Effector memory CD8-positive, alpha-beta T cell (primary cell): ENCODE results near the gene CALY.

Experiments used
- ATAC-seq: fragments of 150-1000 bp; cut with Tn5 transposase; replicated peaks from 2 replicates; pipeline ENCODE4 v1.10.0; 2021; ENCODE audit warnings: mild to moderate bottlenecking, moderate library complexity
- DNase-seq, 3 experiments: peaks; one replicate each; pipeline ENCODE4 v3.0.0; 2021
- H3K27ac Mint-ChIP-seq, 2 donors: one replicate each; pipeline ENCODE4 v1.8.0; 2022; ENCODE audit warnings: mild to moderate bottlenecking in 2 of 2, mixed read lengths in 2 of 2, moderate library complexity in 2 of 2
- H3K27me3 Mint-ChIP-seq, 2 donors: one replicate each; pipeline ENCODE4 v1.8.0; 2022; ENCODE audit warnings: mixed read lengths in 2 of 2
- H3K36me3 Mint-ChIP-seq: one replicate; pipeline ENCODE4 v1.8.0; 2022; ENCODE audit warnings: mild to moderate bottlenecking, moderate library complexity, mixed read lengths; ENCODE audit not compliant: insufficient read depth
- H3K4me1 Mint-ChIP-seq, 2 donors: one replicate each; pipeline ENCODE4 v1.8.0; 2022; ENCODE audit warnings: low read depth in 2 of 2, mixed read lengths in 2 of 2
- H3K4me3 Mint-ChIP-seq, 2 donors: one replicate each; pipeline ENCODE4 v1.8.0; 2022; ENCODE audit warnings: mild to moderate bottlenecking in 2 of 2, mixed read lengths in 2 of 2, moderate library complexity in 2 of 2
- H3K9me3 Mint-ChIP-seq, 2 donors: one replicate each; pipeline ENCODE4 v1.8.0; 2022; ENCODE audit warnings: mixed read lengths in 2 of 2

Gene CALY

DNA sequence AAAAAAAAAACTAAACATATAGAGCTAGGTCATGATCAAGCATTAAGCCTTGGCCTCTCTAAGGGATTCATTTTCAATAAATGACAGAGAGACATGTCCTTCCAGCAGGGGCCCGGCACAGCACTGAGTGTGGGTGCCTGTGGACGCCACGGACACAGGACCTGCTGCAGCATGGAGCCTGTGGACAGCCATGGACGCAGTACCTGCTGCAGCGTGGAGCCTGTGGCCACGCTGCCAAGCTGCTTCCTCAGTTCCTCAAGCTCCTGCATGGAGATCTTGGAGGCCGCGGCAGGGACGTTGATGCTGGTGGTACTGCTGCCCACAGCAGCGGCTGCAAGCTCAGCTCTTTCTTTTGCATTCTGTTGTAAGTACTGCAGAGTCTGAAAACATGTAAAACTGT is 37.5 kb downstream of the CALY start:
- no peaks in the 10 kb centered on the region for H3K9me3 Mint-ChIP-seq
- peaks cover 8 to 11% of the 10 kb centered on the region in 2 donors for H3K4me1 Mint-ChIP-seq
- no peaks in the 10 kb centered on the region for H3K27me3 Mint-ChIP-seq
- peaks cover 61% of the 10 kb centered on the region for H3K36me3 Mint-ChIP-seq
- ATAC-seq: no peak
- H3K4me3 Mint-ChIP-seq: no peak overlapping the region
- no peak for DNase-seq
- no peak overlapping the region for H3K27ac Mint-ChIP-seq

DNA sequence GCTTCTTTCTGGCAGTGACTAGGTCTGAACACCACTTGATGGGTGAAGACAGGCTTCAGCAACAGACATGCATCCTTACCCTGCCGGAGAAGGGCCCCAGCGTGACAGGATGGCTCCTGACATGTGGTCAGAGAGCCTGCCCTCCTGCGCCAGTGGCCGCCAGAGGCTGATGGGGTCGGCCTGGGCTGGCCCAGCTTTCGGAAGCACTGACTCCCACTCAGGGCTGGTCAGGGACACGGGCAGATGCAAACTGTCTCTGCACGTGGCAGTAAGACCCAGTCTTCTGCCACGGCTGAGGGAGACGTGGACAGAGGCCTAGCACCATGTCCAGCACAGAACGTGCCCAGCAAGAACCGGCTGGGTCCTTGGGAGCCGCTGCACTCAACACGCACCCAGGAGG is 38.2 kb downstream of the CALY start:
- H3K4me3 Mint-ChIP-seq: no peak overlapping the region
- H3K36me3 Mint-ChIP-seq: peaks cover 65% of the 10 kb centered on the region
- H3K27me3 Mint-ChIP-seq: no peaks in the 10 kb centered on the region
- DNase-seq: no peak
- no peaks in the 10 kb centered on the region for H3K9me3 Mint-ChIP-seq
- peak overlapping the region in 1 of 2 donors; percentile 39 for H3K27ac Mint-ChIP-seq
- H3K4me1 Mint-ChIP-seq: peaks cover 4 to 6% of the 10 kb centered on the region in 2 donors
- no peak for ATAC-seq

DNA sequence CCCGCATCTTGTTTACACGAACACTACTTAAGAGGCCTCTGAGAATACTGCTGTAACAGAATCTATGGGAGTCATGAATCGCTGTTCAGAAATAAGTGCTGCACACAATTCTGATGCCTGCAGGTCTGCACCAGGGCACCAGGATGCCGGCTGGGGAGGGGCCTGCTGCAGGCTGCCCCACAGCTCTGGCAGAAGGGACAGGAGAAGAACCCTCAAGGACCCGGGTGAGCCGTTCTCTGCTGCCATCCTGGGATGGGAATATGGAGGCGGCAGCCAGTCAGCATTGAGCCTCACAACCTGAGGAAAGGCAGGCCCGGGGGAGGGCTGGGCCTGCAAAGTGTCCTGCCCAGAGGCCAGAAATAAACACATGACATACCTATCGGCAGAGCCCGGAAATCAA is 39.2 kb downstream of the CALY start:
- ATAC-seq (no peak), DNase-seq (no peak)
- no peak overlapping the region for H3K27ac Mint-ChIP-seq

DNA sequence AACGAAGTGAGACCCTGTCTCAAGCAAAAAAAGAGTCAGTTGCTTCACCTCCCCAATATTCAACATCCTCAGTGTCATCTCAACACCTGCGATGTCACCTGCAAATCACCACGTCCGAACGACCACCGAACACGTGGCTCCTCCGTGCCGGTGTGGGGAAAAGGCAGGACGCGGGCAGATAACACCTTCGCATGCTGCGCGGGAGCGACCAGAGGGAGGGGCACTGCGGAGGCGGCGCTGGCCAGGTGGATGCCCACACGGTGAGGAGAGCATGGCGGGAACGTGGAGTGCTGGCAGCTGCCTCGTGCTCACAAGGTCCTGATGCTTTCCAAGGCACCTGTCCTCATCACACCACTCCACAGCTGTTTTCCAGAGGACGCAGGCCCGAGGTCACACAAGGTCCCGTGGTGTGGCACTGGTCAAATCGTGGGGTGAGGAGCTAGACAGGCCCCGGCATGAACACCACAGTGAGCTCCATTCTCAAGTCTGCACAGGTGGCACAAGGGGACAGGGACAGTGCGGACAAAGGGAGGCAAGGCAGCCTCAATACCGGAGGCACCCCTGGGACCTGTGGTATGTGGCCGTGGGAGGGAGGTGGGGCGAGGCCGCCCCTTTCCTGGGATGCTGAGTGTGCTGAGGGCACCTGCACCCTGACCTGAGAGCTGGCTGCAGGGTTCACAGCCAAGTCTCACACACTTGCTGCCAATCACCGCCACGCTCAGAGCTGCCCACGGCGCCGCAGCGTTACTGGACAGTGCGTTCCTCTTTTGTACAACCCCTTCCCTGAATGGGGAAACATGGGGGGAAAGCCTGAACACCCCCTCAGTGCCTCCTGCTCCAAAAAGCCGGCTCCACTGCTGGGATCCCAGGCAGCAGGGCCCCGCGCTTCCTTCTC is 41.0 kb downstream of the CALY start:
- H3K9me3 Mint-ChIP-seq: no peaks in the 10 kb centered on the region
- ATAC-seq: no peak
- peaks cover 57% of the 10 kb centered on the region for H3K36me3 Mint-ChIP-seq
- no peaks in the 10 kb centered on the region for H3K27me3 Mint-ChIP-seq
- H3K4me1 Mint-ChIP-seq: peaks cover 0 to 3% of the 10 kb centered on the region in 2 donors
- no peak for DNase-seq
- no peak overlapping the region for H3K27ac Mint-ChIP-seq
- H3K4me3 Mint-ChIP-seq: no peak overlapping the region

More for the DNA sequence above, 39.2 kb downstream of the CALY start:
- Mint-ChIP-seq H3K36me3 (peaks cover 64% of the 10 kb centered on the region), H3K4me1 (peaks cover 2 to 3% of the 10 kb centered on the region in 2 donors), H3K4me3 (no peak overlapping the region), H3K27me3 (no peaks in the 10 kb centered on the region), H3K9me3 (no peaks in the 10 kb centered on the region)

DNA sequence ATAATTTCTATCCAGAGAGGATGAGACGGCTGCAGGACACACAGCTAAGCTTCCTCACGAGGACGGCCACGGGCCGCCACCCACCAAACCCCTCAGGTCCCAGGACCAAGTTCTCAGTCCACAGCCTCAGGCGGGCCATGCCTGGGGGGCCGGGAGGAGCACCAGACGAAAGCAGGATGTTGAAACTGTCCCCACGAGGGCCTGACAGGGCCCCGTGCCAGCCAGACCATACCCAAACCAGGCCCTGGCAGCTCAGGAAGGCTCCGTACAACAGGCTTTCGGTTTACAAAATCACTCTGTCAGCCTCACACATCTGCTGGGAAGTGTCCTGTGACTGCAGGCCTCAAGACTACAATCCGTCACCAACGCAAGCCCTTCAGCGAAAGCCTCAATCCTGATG is 42.5 kb downstream of the CALY start:
- Mint-ChIP-seq H3K36me3 (peaks cover 64% of the 10 kb centered on the region), H3K27me3 (no peaks in the 10 kb centered on the region), H3K27ac (no peak overlapping the region), H3K4me1 (peaks cover 0 to 3% of the 10 kb centered on the region in 2 donors), H3K4me3 (no peak overlapping the region), H3K9me3 (no peaks in the 10 kb centered on the region)
- ATAC-seq: no peak
- no peak for DNase-seq

DNA sequence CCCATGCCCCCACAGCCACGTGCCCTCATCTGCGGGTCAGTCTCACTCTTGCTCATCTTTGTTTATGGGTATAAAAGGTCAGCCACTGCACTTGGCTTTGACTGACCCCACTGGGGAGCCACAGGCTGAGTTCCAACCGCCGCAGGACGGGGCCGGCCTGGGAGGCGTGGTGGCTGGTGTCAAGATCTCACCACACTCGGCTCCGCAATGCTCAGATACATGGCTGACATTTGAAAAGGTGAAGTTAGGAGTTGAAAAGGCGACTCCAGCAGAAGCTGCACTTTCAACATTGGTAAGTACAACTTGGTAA is 42.9 kb downstream of the CALY start:
- no peak overlapping the region for H3K4me3 Mint-ChIP-seq
- H3K27ac Mint-ChIP-seq: no peak overlapping the region
- no peaks in the 10 kb centered on the region for H3K27me3 Mint-ChIP-seq
- ATAC-seq (no peak), DNase-seq (no peak)
- peaks cover 64% of the 10 kb centered on the region for H3K36me3 Mint-ChIP-seq
- no peaks in the 10 kb centered on the region for H3K9me3 Mint-ChIP-seq
- peaks cover 0 to 3% of the 10 kb centered on the region in 2 donors for H3K4me1 Mint-ChIP-seq

DNA sequence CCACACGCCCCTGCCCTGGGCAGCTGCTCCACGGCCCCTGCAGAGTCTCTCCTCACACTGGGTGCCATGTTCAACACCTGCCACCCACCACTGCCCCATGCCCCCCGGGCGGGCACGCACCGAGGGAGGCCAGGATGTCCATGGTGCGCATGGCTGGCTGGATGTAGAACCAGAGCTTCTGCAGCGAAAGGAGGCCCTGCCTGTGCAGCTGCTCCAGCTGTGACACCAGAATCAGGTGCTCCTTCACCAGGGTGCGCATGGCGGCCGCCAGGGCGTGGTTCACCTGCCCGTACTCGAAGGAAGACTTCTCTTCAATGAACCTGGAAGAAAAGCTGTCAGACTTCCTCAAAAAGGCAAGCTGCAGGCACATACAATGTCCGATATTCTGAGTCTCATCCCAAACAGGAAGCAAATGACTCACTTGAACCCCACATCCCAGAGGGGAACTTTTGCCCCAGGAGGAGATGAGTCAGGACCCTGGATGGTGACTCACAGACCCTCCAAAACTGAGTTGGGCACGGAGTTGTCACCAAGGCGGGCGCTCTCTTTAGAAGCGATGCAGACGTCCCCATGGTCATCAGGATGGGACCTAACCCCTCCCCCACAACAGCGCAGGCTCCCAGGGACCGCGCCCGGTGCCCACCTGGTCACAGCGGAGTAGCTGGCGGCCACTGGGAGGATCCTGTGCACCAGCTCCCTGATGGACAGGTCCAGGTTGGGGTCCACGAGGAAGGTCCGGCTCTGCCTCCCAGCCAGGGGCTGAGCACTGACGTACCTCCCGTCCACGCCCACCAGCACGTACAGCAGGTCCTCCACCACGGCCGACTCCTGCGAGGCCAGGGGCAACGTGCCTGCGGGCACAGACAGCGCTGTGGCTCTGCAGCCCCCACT is 43.5 kb downstream of the CALY start:
- peaks cover 0 to 3% of the 10 kb centered on the region in 2 donors for H3K4me1 Mint-ChIP-seq
- H3K4me3 Mint-ChIP-seq: no peak overlapping the region
- DNase-seq (no peak), ATAC-seq (peak; percentile 14)
- H3K27me3 Mint-ChIP-seq: no peaks in the 10 kb centered on the region
- H3K27ac Mint-ChIP-seq: no peak overlapping the region
- H3K36me3 Mint-ChIP-seq: peaks cover 64% of the 10 kb centered on the region
- H3K9me3 Mint-ChIP-seq: no peaks in the 10 kb centered on the region

DNA sequence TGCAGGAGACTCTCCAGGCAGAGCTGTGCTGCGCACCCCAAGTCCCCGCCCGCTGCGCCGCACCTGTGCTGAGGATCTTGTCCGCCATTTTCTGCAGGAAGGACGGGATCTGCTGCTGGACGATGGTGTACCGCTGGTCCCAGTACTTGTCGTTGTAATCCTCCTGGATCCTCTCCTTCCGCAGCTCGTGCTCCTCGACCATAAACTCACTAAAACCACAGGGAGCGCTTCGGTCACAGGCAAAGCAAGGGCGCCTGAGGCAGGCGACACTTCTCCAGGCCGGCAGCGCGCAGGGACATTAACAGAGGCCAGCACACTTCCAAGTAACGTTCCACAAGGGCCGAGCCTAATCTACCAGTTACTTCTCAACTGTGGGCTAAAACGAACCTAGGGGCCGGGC is 46.9 kb downstream of the CALY start:
- H3K4me1 Mint-ChIP-seq: peaks cover 0 to 3% of the 10 kb centered on the region in 2 donors
- DNase-seq (no peak), ATAC-seq (no peak)
- H3K27ac Mint-ChIP-seq: no peak overlapping the region
- no peak overlapping the region for H3K4me3 Mint-ChIP-seq
- no peaks in the 10 kb centered on the region for H3K9me3 Mint-ChIP-seq
- H3K27me3 Mint-ChIP-seq: no peaks in the 10 kb centered on the region
- peaks cover 59% of the 10 kb centered on the region for H3K36me3 Mint-ChIP-seq

DNA sequence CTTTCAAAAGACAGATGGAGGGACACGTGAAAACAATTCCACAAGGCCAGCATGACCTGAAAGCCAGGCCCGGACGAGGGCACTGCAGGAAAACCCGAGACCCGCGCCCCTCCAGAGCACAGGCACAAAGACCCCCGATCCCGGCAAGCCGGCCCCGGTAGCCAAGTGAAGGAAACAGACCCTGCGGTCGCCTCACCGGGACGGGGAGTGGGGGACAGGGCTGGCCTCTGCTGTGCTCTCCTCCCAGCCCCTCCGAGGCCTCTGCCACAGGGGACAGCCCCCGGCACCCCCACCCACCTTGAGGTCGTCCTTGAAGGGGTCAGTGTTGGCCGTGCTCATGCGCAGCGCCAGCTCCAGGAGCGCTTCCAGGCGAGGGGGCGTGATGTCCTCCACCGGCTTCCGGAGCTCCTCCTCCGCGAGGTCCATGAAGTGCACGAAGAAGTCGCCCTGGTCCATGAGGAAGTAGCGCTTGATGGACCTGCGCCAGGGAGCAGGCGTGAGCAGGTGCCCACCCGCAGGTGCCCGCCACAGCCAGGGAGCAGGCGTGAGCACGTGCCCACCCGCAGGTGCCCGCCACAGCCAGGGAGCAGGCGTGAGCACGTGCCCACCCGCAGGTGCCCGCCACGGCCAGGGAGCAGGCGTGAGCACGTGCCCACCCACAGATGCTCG is 48.7 kb downstream of the CALY start:
- ATAC-seq (no peak), DNase-seq (no peak)
- peaks cover 0 to 3% of the 10 kb centered on the region in 2 donors for H3K4me1 Mint-ChIP-seq
- H3K9me3 Mint-ChIP-seq: no peaks in the 10 kb centered on the region
- H3K27me3 Mint-ChIP-seq: no peaks in the 10 kb centered on the region
- no peak overlapping the region for H3K4me3 Mint-ChIP-seq
- peak overlapping the region in 1 of 2 donors; percentile 1 for H3K27ac Mint-ChIP-seq
- peaks cover 68% of the 10 kb centered on the region for H3K36me3 Mint-ChIP-seq

DNA sequence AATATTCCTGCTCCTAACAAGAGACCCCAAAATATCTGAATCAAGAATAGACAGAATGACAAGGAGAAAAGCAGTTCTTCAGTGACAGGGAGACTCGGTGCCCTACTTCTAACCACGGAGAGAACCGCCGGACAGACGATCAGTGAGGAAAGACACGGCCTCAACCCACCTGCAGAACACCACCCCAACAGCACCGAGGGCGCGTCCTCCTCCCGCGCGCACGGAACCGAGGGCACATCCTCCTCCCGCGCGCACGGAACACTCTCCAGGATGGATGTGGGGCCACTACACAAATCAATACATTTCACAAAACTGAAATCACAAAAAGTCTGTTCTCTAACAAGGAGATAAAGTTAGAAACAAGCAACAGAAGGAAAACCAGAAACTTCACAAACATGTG is 50.3 kb downstream of the CALY start:
- Mint-ChIP-seq H3K36me3 (peaks cover 68% of the 10 kb centered on the region), H3K9me3 (no peaks in the 10 kb centered on the region), H3K27me3 (no peaks in the 10 kb centered on the region), H3K4me3 (no peak overlapping the region), H3K4me1 (peaks cover 0 to 3% of the 10 kb centered on the region in 2 donors), H3K27ac (peak overlapping the region; percentile 1 to 46)
- DNase-seq (no peak), ATAC-seq (no peak)

DNA sequence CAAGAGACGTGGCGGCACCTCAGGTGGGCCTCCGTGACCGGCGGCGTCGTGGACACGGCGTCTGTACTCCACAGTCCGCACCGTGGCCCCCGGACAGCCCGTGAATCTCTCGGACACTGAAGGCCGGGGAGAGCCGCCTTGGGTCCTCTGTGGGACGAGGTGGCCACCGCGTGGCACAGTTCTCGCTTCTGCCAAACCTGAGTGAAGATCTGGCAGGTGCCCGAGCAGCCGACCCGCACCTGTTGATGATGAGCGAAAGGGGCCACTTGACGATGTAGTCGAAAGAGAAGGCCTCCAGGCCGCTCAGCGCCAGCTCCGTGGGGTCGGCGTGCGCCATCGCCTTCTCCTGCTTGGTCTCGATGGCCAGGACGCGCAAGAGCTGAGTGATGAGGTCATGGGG is 51.5 kb downstream of the CALY start:
- Mint-ChIP-seq H3K4me3 (no peak overlapping the region), H3K27me3 (no peaks in the 10 kb centered on the region), H3K27ac (no peak overlapping the region), H3K36me3 (peaks cover 63% of the 10 kb centered on the region), H3K4me1 (peaks cover 0 to 3% of the 10 kb centered on the region in 2 donors), H3K9me3 (no peaks in the 10 kb centered on the region)
- DNase-seq: no peak
- no peak for ATAC-seq

DNA sequence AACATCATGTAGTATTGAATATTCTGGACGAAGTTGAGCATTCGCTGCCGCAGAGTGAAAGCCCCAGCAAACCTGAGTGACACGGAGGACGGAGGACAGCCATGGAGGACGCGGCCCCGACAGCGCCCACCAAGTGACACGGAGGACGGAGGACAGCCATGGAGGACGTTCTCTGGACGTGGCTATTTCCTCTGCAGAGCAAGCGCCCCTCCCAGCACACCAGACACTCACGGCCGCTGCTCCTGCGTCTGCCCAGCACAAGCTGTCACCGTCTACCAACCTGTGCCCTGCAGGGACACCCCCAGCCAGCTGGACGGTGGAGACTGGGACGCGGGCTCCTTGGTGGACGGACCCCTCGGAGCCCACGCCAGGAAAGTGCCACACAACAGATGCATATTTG is 52.8 kb downstream of the CALY start:
- H3K4me1 Mint-ChIP-seq: peaks cover 6 to 7% of the 10 kb centered on the region in 2 donors
- peaks cover 50% of the 10 kb centered on the region for H3K36me3 Mint-ChIP-seq
- DNase-seq (no peak), ATAC-seq (no peak)
- H3K27ac Mint-ChIP-seq: no peak overlapping the region
- H3K27me3 Mint-ChIP-seq: no peaks in the 10 kb centered on the region
- H3K4me3 Mint-ChIP-seq: no peak overlapping the region
- no peaks in the 10 kb centered on the region for H3K9me3 Mint-ChIP-seq

DNA sequence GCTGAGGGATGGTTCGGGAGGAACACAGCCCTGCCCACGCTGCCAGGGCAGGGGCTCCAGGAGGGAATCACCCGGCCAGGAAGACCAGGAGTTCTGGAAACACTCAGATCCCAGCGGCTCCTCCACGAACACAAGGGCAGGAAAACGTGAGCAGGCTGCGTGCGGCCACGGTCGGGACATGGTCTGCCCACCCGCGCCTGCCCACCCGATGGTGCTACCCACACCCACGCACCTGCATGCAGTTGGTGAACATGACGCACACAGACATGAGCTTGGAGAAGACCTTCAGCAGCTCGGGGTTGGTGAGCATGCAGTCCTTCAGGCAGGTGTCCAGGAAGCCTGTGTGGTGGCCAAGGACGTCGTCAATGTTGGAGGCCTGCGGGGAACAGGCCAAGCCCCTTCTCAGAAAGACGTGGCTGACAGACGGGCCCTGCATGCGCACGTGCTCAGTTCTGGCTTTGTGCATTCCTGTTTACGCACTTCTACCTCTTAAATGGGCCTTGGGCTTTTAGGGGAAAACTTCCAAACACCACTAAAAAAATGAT is 53.8 kb downstream of the CALY start:
- ATAC-seq (no peak), DNase-seq (no peak)
- Mint-ChIP-seq H3K4me3 (no peak overlapping the region), H3K36me3 (peaks cover 54% of the 10 kb centered on the region), H3K27ac (peak overlapping the region in 1 of 2 donors; percentile 32), H3K27me3 (no peaks in the 10 kb centered on the region), H3K9me3 (no peaks in the 10 kb centered on the region), H3K4me1 (peaks cover 16 to 17% of the 10 kb centered on the region in 2 donors)
